Neural crest cell (in vitro differentiated cells): ENCODE results near the gene NEMF. TPM values are rescaled to one million over a fixed set of nuclear protein-coding genes. Genes with fewer than 3 reads are reported as not detected.

Source experiments
- DNase-seq: peaks from one replicate; pipeline ENCODE4 v3.0.0; 2021; ENCODE audit warnings: low read depth, mixed read lengths, low spot score
- H3K27ac Mint-ChIP-seq: one replicate; pipeline ENCODE4 v1.8.0; 2021; ENCODE audit warnings: mild to moderate bottlenecking, mixed read lengths; ENCODE audit not compliant: unreplicated experiment
- H3K27me3 Mint-ChIP-seq: 2 replicates; pipeline ENCODE4 v1.8.0; 2021; ENCODE audit warnings: low read depth, mild to moderate bottlenecking, mixed read lengths
- H3K36me3 Mint-ChIP-seq: 2 replicates; pipeline ENCODE4 v1.8.0; 2021; ENCODE audit warnings: low read depth, mild to moderate bottlenecking, mixed read lengths
- H3K4me1 Mint-ChIP-seq: 2 replicates; pipeline ENCODE4 v1.8.0; 2021; ENCODE audit warnings: mixed read lengths
- H3K4me3 Mint-ChIP-seq: one replicate; pipeline ENCODE4 v1.8.0; 2021; ENCODE audit warnings: mild to moderate bottlenecking, mixed read lengths
- H3K9me3 Mint-ChIP-seq: 2 replicates; pipeline ENCODE4 v1.8.0; 2021; ENCODE audit warnings: mixed read lengths
- CTCF ChIP-seq: fragments of 200-600 bp; sonication (generic); conservative IDR thresholded peaks from 2 replicates; pipeline ENCODE4 v1.5.0; 2021; ENCODE audit warnings: antibody characterized with exemption, mild to moderate bottlenecking
- total RNA-seq: library from RNA; stranded (reverse); gene quantifications from 2 replicates; pipeline ENCODE4 v1.2.1, GENCODE V29; 2021

NEMF gene
- total RNA-seq, 1 donor from 2014 or later = 71.0 TPM

- no peaks in the 10 kb centered on the region for H3K27me3 Mint-ChIP-seq
- H3K4me3 Mint-ChIP-seq = peak within 1 kb of the TSS; percentile 97
- H3K36me3 Mint-ChIP-seq = peaks cover 15% of the 10 kb centered on the region
- peak within 1 kb of the TSS; percentile 99 for H3K27ac Mint-ChIP-seq
- peaks cover 45% of the 10 kb centered on the region for H3K4me1 Mint-ChIP-seq
- DNase-seq = peak; percentile 96
- TF ChIP-seq CTCF = peak; percentile 13
- no peaks in the 10 kb centered on the region for H3K9me3 Mint-ChIP-seq
Observed at GRCh38 chr14:49892636-49893308, 40.2 kb upstream of the NEMF start, which contains the start of gene ARF6. TSS of gene ARF6 (plus strand) at chr14:49893082. CDS start at chr14:49893737, 655 bp downstream.

GRCh38 chr14:49892301-49892635 lies 39.7 kb upstream of the NEMF start:
- peaks cover 15% of the 10 kb centered on the region for H3K36me3 Mint-ChIP-seq
- H3K27ac Mint-ChIP-seq = peak overlapping the region; percentile 99
- H3K27me3 Mint-ChIP-seq = no peaks in the 10 kb centered on the region
- no peaks in the 10 kb centered on the region for H3K9me3 Mint-ChIP-seq
- peak overlapping the region; percentile 97 for H3K4me3 Mint-ChIP-seq
- no peak for TF ChIP-seq CTCF
- peaks cover 44% of the 10 kb centered on the region for H3K4me1 Mint-ChIP-seq
- DNase-seq = no peak

- Mint-ChIP-seq H3K36me3 (no peaks in the 10 kb centered on the region), H3K4me3 (no peak overlapping the region), H3K27ac (no peak overlapping the region), H3K4me1 (peaks cover 16% of the 10 kb centered on the region), H3K27me3 (no peaks in the 10 kb centered on the region), H3K9me3 (no peaks in the 10 kb centered on the region)
- TF ChIP-seq CTCF = no peak
- no peak for DNase-seq
Observed at GRCh38 chr14:49888293-49888692, 35.7 kb upstream of the NEMF start.

- DNase-seq = no peak
- Mint-ChIP-seq H3K27ac (no peak overlapping the region), H3K4me3 (no peak overlapping the region), H3K27me3 (no peaks in the 10 kb centered on the region), H3K36me3 (no peaks in the 10 kb centered on the region), H3K4me1 (peaks cover 7% of the 10 kb centered on the region), H3K9me3 (no peaks in the 10 kb centered on the region)
- no peak for TF ChIP-seq CTCF
Observed at GRCh38 chr14:49886523-49886922, 33.9 kb upstream of the NEMF start.

GRCh38 chr14:49882826-49883694 lies 30.5 kb upstream of the NEMF start:
- no peak overlapping the region for H3K4me3 Mint-ChIP-seq
- no peak overlapping the region for H3K27ac Mint-ChIP-seq
- H3K27me3 Mint-ChIP-seq = no peaks in the 10 kb centered on the region
- no peak for TF ChIP-seq CTCF
- no peaks in the 10 kb centered on the region for H3K9me3 Mint-ChIP-seq
- no peak for DNase-seq
- no peaks in the 10 kb centered on the region for H3K36me3 Mint-ChIP-seq
- peaks cover 10% of the 10 kb centered on the region for H3K4me1 Mint-ChIP-seq
